BJ (cell line): ENCODE measurements around the gene GPR148. TPM values are rescaled to one million over a fixed set of nuclear protein-coding genes. Genes with fewer than 3 reads are reported as not detected.

Experiments used
- CTCF ChIA-PET: fragments of 350-600 bp; formaldehyde crosslinking; extraction: SDS; loops from one replicate; lab custom pipeline; 2021; ENCODE audit warnings: antibody characterized with exemption, inconsistent platforms; lab: Yijun Ruan, JAX
- POLR2A ChIA-PET: fragments of 300-600 bp; sonication (Branson Sonifier 250); formaldehyde crosslinking; extraction: SDS; loops from one replicate; lab custom pipeline; 2021; ENCODE audit warnings: antibody characterized with exemption; lab: Charles Lee
- DNase-seq: peaks from one replicate; pipeline ENCODE4 v3.0.0-alpha.2; 2011; ENCODE audit warnings: low read depth
- H3K27me3 ChIP-seq: 2 replicates; pipeline ENCODE4 v1.6.0; 2011; ENCODE audit warnings: low read length; ENCODE audit not compliant: control insufficient read depth, insufficient read depth
- H3K36me3 ChIP-seq: 2 replicates; pipeline ENCODE4 v1.5.1; 2011; ENCODE audit warnings: low read length; ENCODE audit not compliant: control insufficient read depth, insufficient read depth
- H3K4me3 ChIP-seq: 2 replicates; pipeline ENCODE4 v1.5.1; 2011; ENCODE audit warnings: low read depth, mild to moderate bottlenecking, control low read depth, low read length
- polyA plus RNA-seq: library from polyadenylated mRNA; depleted of rRNA; stranded (reverse); fragments of >200 nt; gene quantifications from 2 replicates; pipeline ENCODE4 v1.2.3, GENCODE V29; 2011; rRNA removed
- TF ChIP-seq, protein P1 (sequence below): IDR thresholded peaks from 2 replicates; pipeline ENCODE4 v1.5.1; 2011; ENCODE audit warnings: low read depth, mild to moderate bottlenecking, control low read depth, inconsistent platforms, low read length, moderate library complexity; ENCODE audit not compliant: insufficient read depth

GPR148 gene
- polyA plus RNA-seq, 1 experiment = not detected

DNA sequence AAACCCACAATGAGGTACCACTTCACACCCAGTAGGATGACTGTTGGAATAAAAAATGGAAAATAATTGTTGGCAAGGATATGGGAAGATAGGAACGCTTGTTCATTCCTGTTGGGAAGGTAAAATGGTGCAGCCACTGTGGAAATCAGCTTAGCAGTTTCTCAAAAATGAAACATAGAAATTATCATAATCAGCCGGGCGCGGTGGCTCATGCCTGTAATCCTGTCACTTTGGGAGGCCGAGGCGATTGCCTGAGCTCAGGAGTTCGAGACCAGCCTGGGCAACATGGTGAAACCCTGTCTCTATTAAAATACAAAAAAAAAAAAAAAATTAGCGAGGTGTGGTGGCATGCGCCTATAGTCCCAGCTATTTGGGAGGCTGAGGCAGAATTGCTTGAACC is 49.9 kb downstream of the GPR148 start:
- Histone ChIP-seq H3K27me3 (no peaks in the 10 kb centered on the region), H3K36me3 (no peaks in the 10 kb centered on the region), H3K4me3 (no peak overlapping the region)
- ChIA-PET POLR2A (no interaction called here), CTCF (no interaction called here)
- TF ChIP-seq, protein P1, sequence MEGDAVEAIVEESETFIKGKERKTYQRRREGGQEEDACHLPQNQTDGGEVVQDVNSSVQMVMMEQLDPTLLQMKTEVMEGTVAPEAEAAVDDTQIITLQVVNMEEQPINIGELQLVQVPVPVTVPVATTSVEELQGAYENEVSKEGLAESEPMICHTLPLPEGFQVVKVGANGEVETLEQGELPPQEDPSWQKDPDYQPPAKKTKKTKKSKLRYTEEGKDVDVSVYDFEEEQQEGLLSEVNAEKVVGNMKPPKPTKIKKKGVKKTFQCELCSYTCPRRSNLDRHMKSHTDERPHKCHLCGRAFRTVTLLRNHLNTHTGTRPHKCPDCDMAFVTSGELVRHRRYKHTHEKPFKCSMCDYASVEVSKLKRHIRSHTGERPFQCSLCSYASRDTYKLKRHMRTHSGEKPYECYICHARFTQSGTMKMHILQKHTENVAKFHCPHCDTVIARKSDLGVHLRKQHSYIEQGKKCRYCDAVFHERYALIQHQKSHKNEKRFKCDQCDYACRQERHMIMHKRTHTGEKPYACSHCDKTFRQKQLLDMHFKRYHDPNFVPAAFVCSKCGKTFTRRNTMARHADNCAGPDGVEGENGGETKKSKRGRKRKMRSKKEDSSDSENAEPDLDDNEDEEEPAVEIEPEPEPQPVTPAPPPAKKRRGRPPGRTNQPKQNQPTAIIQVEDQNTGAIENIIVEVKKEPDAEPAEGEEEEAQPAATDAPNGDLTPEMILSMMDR = no peak
- no peak for DNase-seq

Other genes with a start within 250 kb of the GPR148 start
- not detected in 2 replicates for gene POTEI, start 219.7 kb upstream of the GPR148 start, polyA plus RNA-seq
- not detected in 2 replicates for gene CFC1B, start 207.8 kb upstream of the GPR148 start, polyA plus RNA-seq
- not detected in 2 replicates for gene CFC1, start 129.5 kb upstream of the GPR148 start, polyA plus RNA-seq
- 0.02 TPM in 1 of 2 replicates, not detected in the other for gene POTEJ, start 117.6 kb upstream of the GPR148 start, polyA plus RNA-seq
- not detected in 2 replicates for gene AMER3, start 26.5 kb downstream of the GPR148 start, polyA plus RNA-seq
- gene ARHGEF4, start 107.8 kb downstream of the GPR148 start, polyA plus RNA-seq = 6.8 and 15.1 TPM in 2 replicates